HG02884 (cell line): ENCODE data around the gene TLCD3A.
A peak's percentile ranks its signal among the peaks of the same experiment; 100 is the strongest.
"Not testable (repeated sequence)": the region's sequence is repeated elsewhere in the genome, so short reads cannot be mapped to it uniquely, and the experiment has no call there.

Experiments used
- ATAC-seq: cut with Tn5 transposase; IDR thresholded peaks from one replicate; pipeline ENCODE4 v1.9.1; 2021; ENCODE audit warnings: mild to moderate bottlenecking, moderate library complexity; ENCODE audit not compliant: unreplicated experiment

Gene TLCD3A

GRCh38 chr17:746783-747629, 14.6 kb downstream of the TLCD3A start:
- no peak for ATAC-seq

GRCh38 chr17:748604-749003, 16.2 kb downstream of the TLCD3A start:
- not testable (repeated sequence) for ATAC-seq

GRCh38 chr17:749359-749758, 17.0 kb downstream of the TLCD3A start:
- not testable (repeated sequence) for ATAC-seq

- ATAC-seq = no peak
Observed at GRCh38 chr17:750431-751037, 18.1 kb downstream of the TLCD3A start.

- ATAC-seq = peak; percentile 26
Observed at GRCh38 chr17:751269-752001, 19.0 kb downstream of the TLCD3A start.

GRCh38 chr17:752002-752619, 19.7 kb downstream of the TLCD3A start, which contains the start of gene GEMIN4:
GEMIN4 (minus strand) TSS chr17:752264; CDS start chr17:752142, 122 bp downstream.
- ATAC-seq = peak; percentile 85

- ATAC-seq = no peak
Observed at GRCh38 chr17:752620-753219, 20.3 kb downstream of the TLCD3A start.

- no peak for ATAC-seq
Observed at GRCh38 chr17:753418-753817, 21.0 kb downstream of the TLCD3A start.

- not testable (repeated sequence) for ATAC-seq
Observed at GRCh38 chr17:755319-755961, 23.0 kb downstream of the TLCD3A start.

- ATAC-seq = not testable (repeated sequence)
Observed at GRCh38 chr17:756010-756567, 23.7 kb downstream of the TLCD3A start.

GRCh38 chr17:759964-760363, 27.6 kb downstream of the TLCD3A start:
- no peak for ATAC-seq

- ATAC-seq = no peak
Observed at GRCh38 chr17:760371-760770, 28.0 kb downstream of the TLCD3A start.

GRCh38 chr17:767076-767475, 34.7 kb downstream of the TLCD3A start:
- no peak for ATAC-seq

- ATAC-seq = no peak
Observed at GRCh38 chr17:773016-773415, 40.6 kb downstream of the TLCD3A start.

- ATAC-seq = no peak
Observed at GRCh38 chr17:773467-774312, 41.3 kb downstream of the TLCD3A start.

- ATAC-seq = no peak
Observed at GRCh38 chr17:774313-774584, 41.9 kb downstream of the TLCD3A start.

GRCh38 chr17:778096-778495, 45.7 kb downstream of the TLCD3A start:
- no peak for ATAC-seq

GRCh38 chr17:781805-782731, 49.7 kb downstream of the TLCD3A start, which contains the start of the genes GLOD4 and MRM3:
GLOD4 (minus strand) TSS chr17:782280; CDS start chr17:782255, 25 bp downstream.
MRM3 (plus strand) TSS chr17:782353; CDS start chr17:782379, 26 bp downstream.
- ATAC-seq = peak; percentile 58
